ENCODE measurements around the gene AKR1C2. TPM values are rescaled to one million over a fixed set of nuclear protein-coding genes. Genes with fewer than 3 reads are reported as not detected.
"Not testable (repeated sequence)": the region's sequence is repeated elsewhere in the genome, so short reads cannot be mapped to it uniquely, and the experiment has no call there.

Gene AKR1C2
- total and polyA plus RNA-seq, 9 of the 15 experiments (the other 6 are each of a cell fraction or from before 2014, with no cell fraction given), result 13.8 to 74.0 (median 30.5) TPM

DNA sequence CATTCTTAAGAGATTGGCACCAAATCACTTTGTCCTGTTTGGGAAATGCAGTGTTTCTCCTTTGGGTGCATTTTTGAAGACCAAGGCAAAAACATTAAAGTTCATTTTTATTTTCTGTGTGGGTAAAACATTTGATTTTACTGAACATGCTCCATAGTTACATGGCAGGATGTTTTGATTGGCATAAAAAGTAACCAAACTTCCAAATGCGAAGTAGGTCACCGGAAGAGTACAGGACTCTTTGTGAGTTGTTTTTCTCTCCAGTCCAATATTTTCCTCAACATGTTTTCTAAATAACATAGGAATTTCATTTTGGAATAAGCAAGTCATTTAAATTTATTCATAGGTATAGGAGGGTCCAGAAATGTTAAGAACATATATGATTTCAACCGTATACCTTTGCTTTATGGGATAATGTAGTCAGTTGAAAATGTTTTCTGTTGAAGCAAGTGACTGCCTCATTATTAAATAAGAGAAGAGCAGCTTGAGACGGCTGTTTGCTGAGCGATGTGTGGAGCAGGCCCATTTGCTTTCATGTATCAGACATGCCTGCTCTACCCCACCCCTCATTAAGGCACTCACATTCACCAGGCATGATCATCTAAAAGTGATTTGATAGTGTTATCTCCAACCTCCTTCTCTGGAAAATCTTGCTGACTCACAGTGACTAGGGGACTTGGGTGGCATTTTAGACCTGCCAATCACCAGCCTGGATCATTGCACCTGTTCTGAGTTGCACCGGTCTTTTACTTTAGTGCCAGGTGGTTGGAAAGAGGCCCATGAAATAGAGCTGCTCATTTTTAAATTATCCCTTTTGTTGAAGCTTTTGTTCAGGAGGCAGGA lies 16.3 kb upstream of the AKR1C2 start:
- H3K79me2 ChIP-seq (ENCODE audit: control insufficient read depth, insufficient read depth, low read length); H3K9me1 ChIP-seq (ENCODE audit: control insufficient read depth, insufficient read depth, low read length); H3K36me3 ChIP-seq (ENCODE audit: control insufficient read depth, insufficient read depth, low read length); H2AFZ ChIP-seq (ENCODE audit: low read depth, low read length); BruUV-seq (replicated peaks); H4K20me1 ChIP-seq (replicated peaks; ENCODE audit: control insufficient read depth, insufficient read depth, low read length); H3K4me2 ChIP-seq (ENCODE audit: insufficient read depth, low read length); H3K27me3 ChIP-seq (ENCODE audit: control insufficient read depth in 2 of 2, insufficient read depth in 2 of 2, low read length in 2 of 2); H3K4me1 ChIP-seq (replicated peaks in 1 of 2; ENCODE audit: control insufficient read depth in 2 of 2, insufficient read depth in 2 of 2, low read length in 2 of 2); H3K9ac ChIP-seq (ENCODE audit: insufficient read depth in 1 of 2, low read depth in 2 of 2, low read length in 2 of 2); POLR2A ChIA-PET; H3K9me3 ChIP-seq (replicated peaks; ENCODE audit: control insufficient read depth, insufficient read depth, low read depth, low read length); H3K4me3 ChIP-seq; intact Hi-C loops (cut with micrococcal nuclease); TF ChIP-seq TEAD4 (CRISPR knock-in tag; IDR thresholded peaks at IDR 0.05; ENCODE audit: borderline replicate concordance): not testable (repeated sequence)
- in situ Hi-C loops (cut with MboI), result loop anchor here (5.0 kb wide), 1 partner anchor 78 kb away; no protein-coding TSS in a partner anchor
- DNase-seq (ENCODE audit: extremely low read depth in 1 of 4, low spot score in 3 of 4) (peak; percentile 23 to 68 (median 34)), FAIRE-seq (peak; percentile 90), ATAC-seq (peak; percentile 72)
- peak overlapping the region; percentile 28; the same call in 1 of the 3 replicates for H3K27ac ChIP-seq (ENCODE audit: extremely low read depth, low read depth, low read length)
- 37% methylated on average over 6 of the region's 6 CpGs for WGBS (ENCODE audit: insufficient coverage, low coverage, missing lambda C conversion rate)
- CTCF ChIA-PET (ENCODE audit: low intra/inter-chr PET ratio), result interaction anchor here (0.6 kb wide), 1 partner anchor 533 kb away, joined by 3 read pairs; no protein-coding TSS in a partner anchor
- peak; percentile 69; the same call in 1 of the 2 replicates for TF ChIP-seq KLF16 (IDR thresholded peaks at IDR 0.05)
- TF ChIP-seq CTBP1 (IDR thresholded peaks at IDR 0.05; ENCODE audit: borderline replicate concordance), result peak; percentile 70; the same call in 1 of the 2 replicates
- peak; percentile 44; the same call in 1 of the 2 replicates for TF ChIP-seq ZNF592 (IDR thresholded peaks at IDR 0.05)
- peak; percentile 55; the same call in 1 of the 2 replicates for TF ChIP-seq NFE2L1 (tag; IDR thresholded peaks at IDR 0.05; ENCODE audit: borderline replicate concordance, low read depth)
- peak; percentile 98 for TF ChIP-seq NFE2 (IDR thresholded peaks at IDR 0.05; ENCODE audit: low read depth)
- peak; percentile 38; the same call in 1 of the 2 replicates for TF ChIP-seq BACH1 (tag; IDR thresholded peaks at IDR 0.05)
- TF ChIP-seq TEAD4 (IDR thresholded peaks at IDR 0.05; ENCODE audit: low read length), result peak; percentile 75
- TF ChIP-seq MAFG (tag; conservative IDR thresholded peaks at IDR 0.05), result peak; percentile 94
- peak; percentile 84 for TF ChIP-seq CBFA2T3 (IDR thresholded peaks at IDR 0.05)
- peak; percentile 83 for TF ChIP-seq MAFK (IDR thresholded peaks at IDR 0.05; ENCODE audit: low read length)
- 0 out of 2 replicates have a peak, but pooled peaks have one; percentile 45 for TF ChIP-seq ZNF644 (tag; IDR thresholded peaks at IDR 0.05; ENCODE audit: low read depth)
- 0 out of 4 replicates have a peak, but pooled peaks of 1 of the 2 experiments have one; percentile 15 for TF ChIP-seq HDAC1 (IDR thresholded peaks at IDR 0.05)
- peak; percentile 47; the same call in 1 of the 2 replicates for TF ChIP-seq FOSL1 (tag; conservative IDR thresholded peaks at IDR 0.05)
- peak; percentile 80 for TF ChIP-seq CBFA2T2 (conservative IDR thresholded peaks at IDR 0.05)
- peak; percentile 72 for TF ChIP-seq SMARCA4 (IDR thresholded peaks at IDR 0.05)
- TF ChIP-seq SMARCE1 (IDR thresholded peaks at IDR 0.05), result peak; percentile 70; the same call in 1 of the 2 replicates
- 0 out of 2 replicates have a peak, but pooled peaks have one; percentile 9 for TF ChIP-seq GATA2 (CRISPR knock-in tag; IDR thresholded peaks at IDR 0.05)
- TF ChIP-seq ARID1B (IDR thresholded peaks at IDR 0.05), result peak; percentile 81
- TF ChIP-seq MTA2 (IDR thresholded peaks at IDR 0.05; ENCODE audit: low read depth), result 0 out of 2 replicates have a peak, but pooled peaks have one; percentile 35
- peak; percentile 78 for TF ChIP-seq MEIS2 (IDR thresholded peaks at IDR 0.05; ENCODE audit: partially characterized antibody)

All from K562 (cell line).